ENCODE results near the gene PITX1. TPM values are rescaled to one million over a fixed set of nuclear protein-coding genes. Genes with fewer than 3 reads are reported as not detected.

Gene PITX1
- total and polyA plus RNA-seq, 4 donors: 0.43 to 1.3 (median 0.72) TPM

DNA sequence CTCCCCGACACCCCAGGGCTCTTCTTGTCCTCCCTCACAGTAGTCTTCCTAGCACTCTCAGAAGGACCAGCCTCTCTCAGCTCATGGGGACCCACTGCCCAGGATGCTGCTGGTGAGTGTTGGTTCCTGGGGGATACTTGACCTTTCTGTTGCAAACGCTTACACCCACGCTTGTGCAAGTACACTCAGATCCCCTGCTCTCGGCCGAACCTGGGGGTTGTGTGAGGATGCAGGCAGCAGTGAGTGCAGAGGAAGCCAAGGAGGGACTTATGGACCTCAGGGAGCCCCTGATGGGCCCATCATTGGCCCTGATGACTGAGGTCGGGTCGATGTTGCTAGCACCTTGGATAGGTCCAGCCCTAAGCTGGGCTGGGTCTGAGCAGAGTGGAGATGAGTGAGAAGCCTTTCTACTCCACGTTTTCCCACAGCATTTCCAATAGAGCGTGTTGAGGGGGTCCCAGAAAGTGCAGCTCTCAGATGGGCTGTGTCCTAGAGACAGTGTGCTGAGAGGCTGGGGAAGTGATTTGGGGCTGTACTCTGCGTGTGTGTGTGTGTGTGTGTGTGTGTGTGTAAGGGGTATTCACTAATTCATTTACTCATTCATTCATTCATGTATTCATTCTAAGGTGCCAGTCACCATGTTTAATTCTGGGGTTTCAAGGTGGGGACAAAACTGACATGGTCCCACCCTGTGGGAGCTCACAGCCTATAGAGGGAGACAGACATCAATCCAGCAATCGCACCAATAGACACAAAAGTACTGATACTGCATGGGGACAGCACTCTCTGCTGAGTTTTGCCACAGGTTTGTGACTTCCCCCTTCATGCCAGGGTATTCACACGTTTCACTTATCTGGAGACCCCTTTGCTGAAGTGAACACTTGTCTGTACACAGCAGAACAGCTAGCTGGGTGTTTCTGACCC, 25.2 kb upstream of the PITX1 start:
- no peak for ATAC-seq (ENCODE audit: insufficient read depth, low FRiP score)
- no peak overlapping the region for H3K9ac ChIP-seq (ENCODE audit: insufficient read depth in 1 of 2, low read length in 2 of 2)

DNA sequence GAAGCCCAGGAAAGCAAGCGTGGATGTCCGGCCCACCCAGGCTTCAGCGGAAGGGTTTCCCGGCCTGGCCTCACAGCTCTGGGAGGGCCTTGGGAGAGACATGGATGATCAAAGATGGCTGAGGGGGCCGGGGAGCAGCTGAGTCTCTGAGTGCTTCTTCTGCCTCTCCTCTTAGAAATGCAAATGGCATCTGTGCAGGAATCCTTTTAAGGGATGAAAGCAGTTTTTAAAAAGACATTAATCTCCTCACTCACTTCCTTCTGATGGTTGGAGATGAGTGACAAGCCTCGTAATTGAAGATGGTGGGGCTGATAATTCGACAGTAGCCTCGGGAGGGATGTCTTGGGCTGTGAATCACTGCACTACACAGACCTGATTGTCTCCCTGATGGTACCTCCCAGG, 24.3 kb upstream of the PITX1 start:
- peaks cover 0 to 2% (median 0%) of the 10 kb centered on the region in 4 donors for H3K9me3 ChIP-seq (ENCODE audit: control insufficient read depth in 4 of 4, insufficient read depth in 3 of 4, low read length in 3 of 4)
- H3K4me3 ChIP-seq: no peak overlapping the region
- no peak overlapping the region for H3K9ac ChIP-seq (ENCODE audit: insufficient read depth in 1 of 2, low read length in 2 of 2)
- 60 to 68% methylated on average over 8 of the region's 8 CpGs for WGBS, 2 donors
- no peak for TF ChIP-seq CTCF (IDR thresholded peaks at IDR 0.05; ENCODE audit: control extremely low read depth, extremely low read depth)
- ATAC-seq (ENCODE audit: insufficient read depth, low FRiP score) (no peak), DNase-seq (no peak)
- H3K27ac ChIP-seq (ENCODE audit: low read depth in 1 of 2, low read length in 1 of 2): no peak overlapping the region
- H3K4me1 ChIP-seq (ENCODE audit: control insufficient read depth in 5 of 5, insufficient read depth in 5 of 5, low read length in 5 of 5): peaks cover 0 to 4% (median 0%) of the 10 kb centered on the region in 5 donors
- H3K27me3 ChIP-seq (ENCODE audit: control insufficient read depth in 3 of 3, insufficient read depth in 3 of 3, low read length in 2 of 3): peaks cover 0 to 35% (median 17%) of the 10 kb centered on the region in 3 donors
- H3K36me3 ChIP-seq (ENCODE audit: control insufficient read depth in 4 of 4, insufficient read depth in 4 of 4, low read length in 4 of 4): no peaks in the 10 kb centered on the region

More for the DNA sequence above, 25.2 kb upstream of the PITX1 start:
- no peak overlapping the region for H3K4me3 ChIP-seq
- H3K27ac ChIP-seq (ENCODE audit: low read depth in 1 of 2, low read length in 1 of 2): no peak overlapping the region
- DNase-seq: no peak
- H3K9me3 ChIP-seq (ENCODE audit: control insufficient read depth in 4 of 4, insufficient read depth in 3 of 4, low read length in 3 of 4): peaks cover 0 to 2% (median 0%) of the 10 kb centered on the region in 4 donors
- no peaks in the 10 kb centered on the region for H3K36me3 ChIP-seq (ENCODE audit: control insufficient read depth in 4 of 4, insufficient read depth in 4 of 4, low read length in 4 of 4)
- TF ChIP-seq CTCF (IDR thresholded peaks at IDR 0.05; ENCODE audit: control extremely low read depth, extremely low read depth): no peak
- WGBS, 2 donors: 67 to 74% methylated on average over 12 of the region's 12 CpGs
- peaks cover 0 to 8% (median 0%) of the 10 kb centered on the region in 5 donors for H3K4me1 ChIP-seq (ENCODE audit: control insufficient read depth in 5 of 5, insufficient read depth in 5 of 5, low read length in 5 of 5)
- H3K27me3 ChIP-seq (ENCODE audit: control insufficient read depth in 3 of 3, insufficient read depth in 3 of 3, low read length in 2 of 3): peaks cover 0 to 26% (median 7%) of the 10 kb centered on the region in 3 donors

- Histone ChIP-seq H3K36me3 (ENCODE audit: control insufficient read depth in 4 of 4, insufficient read depth in 4 of 4, low read length in 4 of 4) (no peaks in the 10 kb centered on the region), H3K4me3 (no peak overlapping the region), H3K27me3 (ENCODE audit: control insufficient read depth in 3 of 3, insufficient read depth in 3 of 3, low read length in 2 of 3) (peaks cover 5 to 46% (median 24%) of the 10 kb centered on the region in 3 donors), H3K9me3 (ENCODE audit: control insufficient read depth in 4 of 4, insufficient read depth in 3 of 4, low read length in 3 of 4) (peaks cover 0 to 2% (median 0%) of the 10 kb centered on the region in 4 donors), H3K4me1 (ENCODE audit: control insufficient read depth in 5 of 5, insufficient read depth in 5 of 5, low read length in 5 of 5) (no peaks in the 10 kb centered on the region), H3K27ac (ENCODE audit: low read depth in 1 of 2, low read length in 1 of 2) (no peak overlapping the region), H3K9ac (ENCODE audit: insufficient read depth in 1 of 2, low read length in 2 of 2) (no peak overlapping the region)
- no peak for TF ChIP-seq CTCF (IDR thresholded peaks at IDR 0.05; ENCODE audit: control extremely low read depth, extremely low read depth)
- WGBS, 2 donors: 77 to 84% methylated on average over 2 of the region's 2 CpGs
- DNase-seq: no peak
- no peak for ATAC-seq (ENCODE audit: insufficient read depth, low FRiP score)
These were observed 23.2 kb upstream of the PITX1 start for GRCh38 chr5:135057233-135057632.
